WTC11 (cell line): ENCODE data around the gene EZR. TPM values are rescaled to one million over a fixed set of nuclear protein-coding genes. Genes with fewer than 3 reads are reported as not detected.

Source experiments
- ATAC-seq: fragments of 200-7000 bp; cut with Tn5 transposase; 2 replicates; pipeline ENCODE4 v1.10.0; 2021; ENCODE audit warnings: mild to moderate bottlenecking, moderate library complexity
- CTCF ChIA-PET: fragments of 300-600 bp; sonication (Branson Sonifier 250); formaldehyde crosslinking; loops from one replicate; lab custom pipeline; 2021; ENCODE audit warnings: antibody characterized with exemption; lab: Charles Lee
- POLR2A ChIA-PET: fragments of 350-600 bp; sonication (Branson Sonifier 250); formaldehyde crosslinking; loops from one replicate; lab custom pipeline; 2021; ENCODE audit warnings: antibody characterized with exemption; lab: Charles Lee
- DNase-seq: peaks from one replicate; pipeline ENCODE4 v3.0.0; 2021; ENCODE audit warnings: low spot score
- H3K27ac Mint-ChIP-seq: 2 replicates; pipeline ENCODE4 v1.8.0; 2021; ENCODE audit warnings: mixed read lengths
- H3K27me3 Mint-ChIP-seq: 2 replicates; pipeline ENCODE4 v1.8.0; 2021; ENCODE audit warnings: low read depth, mild to moderate bottlenecking, moderate library complexity, mixed read lengths
- H3K36me3 Mint-ChIP-seq: 2 replicates; pipeline ENCODE4 v1.8.0; 2021; ENCODE audit warnings: mixed read lengths
- H3K4me1 Mint-ChIP-seq: 2 replicates; pipeline ENCODE4 v1.8.0; 2022; ENCODE audit warnings: mixed read lengths
- H3K4me3 Mint-ChIP-seq: 2 replicates; pipeline ENCODE4 v1.8.0; 2021; ENCODE audit warnings: mild to moderate bottlenecking, moderate library complexity, mixed read lengths
- H3K9me3 Mint-ChIP-seq: 2 replicates; pipeline ENCODE4 v1.8.0; 2021; ENCODE audit warnings: mixed read lengths
- AFF4 ChIP-seq: sonication (generic); formaldehyde crosslinking; IDR thresholded peaks from 2 replicates; pipeline ENCODE4 v1.8.1; 2023; ENCODE audit warnings: mild to moderate bottlenecking, missing genetic modification reagents, borderline replicate concordance
- CBFB ChIP-seq: sonication (generic); formaldehyde crosslinking; IDR thresholded peaks from 2 replicates; pipeline ENCODE4 v1.8.1; 2022; ENCODE audit warnings: mild to moderate bottlenecking, low read depth, missing genetic modification reagents
- GABPB1 ChIP-seq: sonication (generic); formaldehyde crosslinking; IDR thresholded peaks from 2 replicates; pipeline ENCODE4 v1.8.1; 2023; ENCODE audit warnings: mild to moderate bottlenecking, missing genetic modification reagents
- HMGA2 ChIP-seq: fragments of 250-450 bp; sonication (Bioruptor Pico); IDR thresholded peaks from 2 replicates; pipeline ENCODE4 v1.4.0; 2021; ENCODE audit warnings: mild to moderate bottlenecking, moderate library complexity
- MAX ChIP-seq: sonication (generic); formaldehyde crosslinking; IDR thresholded peaks from 2 replicates; pipeline ENCODE4 v1.8.0; 2022; ENCODE audit warnings: mild to moderate bottlenecking, missing genetic modification reagents
- MXD4 ChIP-seq: fragments of 250-450 bp; sonication (Bioruptor Pico); IDR thresholded peaks from 2 replicates; pipeline ENCODE4 v1.8.0; 2021; ENCODE audit warnings: mild to moderate bottlenecking, moderate library complexity, borderline replicate concordance
- NR2C2 ChIP-seq: sonication (generic); formaldehyde crosslinking; IDR thresholded peaks from 2 replicates; pipeline ENCODE4 v1.8.0; 2022; ENCODE audit warnings: mild to moderate bottlenecking, missing genetic modification reagents
- NR3C1 ChIP-seq: sonication (generic); formaldehyde crosslinking; conservative IDR thresholded peaks from 2 replicates; pipeline ENCODE4 v1.8.1; 2023; ENCODE audit warnings: low read depth, mild to moderate bottlenecking, missing genetic modification reagents
- OVOL2 ChIP-seq: fragments of 250-450 bp; sonication (Bioruptor Pico); IDR thresholded peaks from 2 replicates; pipeline ENCODE4 v1.9.0; 2021; ENCODE audit warnings: mild to moderate bottlenecking, borderline replicate concordance
- PRRX2 ChIP-seq: fragments of 250-450 bp; sonication (Bioruptor Pico); IDR thresholded peaks from 2 replicates; pipeline ENCODE4 v1.8.0; 2021; ENCODE audit warnings: mild to moderate bottlenecking
- SOX15 ChIP-seq: fragments of 250-450 bp; sonication (Bioruptor Pico); IDR thresholded peaks from 2 replicates; pipeline ENCODE4 v1.9.0; 2021; ENCODE audit warnings: mild to moderate bottlenecking
- TCF7 ChIP-seq: sonication (generic); formaldehyde crosslinking; IDR thresholded peaks from 2 replicates; pipeline ENCODE4 v1.8.0; 2022; ENCODE audit warnings: mild to moderate bottlenecking, low read depth, missing genetic modification reagents, moderate library complexity
- ZNF232 ChIP-seq: sonication (generic); formaldehyde crosslinking; IDR thresholded peaks from 2 replicates; pipeline ENCODE4 v1.8.0; 2022; ENCODE audit warnings: mild to moderate bottlenecking, missing genetic modification reagents
- ZNF263 ChIP-seq: sonication (generic); formaldehyde crosslinking; IDR thresholded peaks from 2 replicates; pipeline ENCODE4 v1.8.1; 2022; ENCODE audit warnings: low read depth, mild to moderate bottlenecking, moderate library complexity, missing genetic modification reagents
- ZNF423 ChIP-seq: fragments of 250-450 bp; sonication (Bioruptor Pico); IDR thresholded peaks from 2 replicates; pipeline ENCODE4 v2.1.2; 2022; ENCODE audit warnings: mild to moderate bottlenecking, moderate library complexity
- ZNF425 ChIP-seq: fragments of 250-450 bp; sonication (Bioruptor Pico); conservative IDR thresholded peaks from 2 replicates; pipeline ENCODE4 v1.9.0; 2021; ENCODE audit warnings: mild to moderate bottlenecking
- total RNA-seq: library from RNA; stranded (reverse); gene quantifications from 3 replicates; pipeline ENCODE4 v1.2.3, GENCODE V29; 2021
- TF ChIP-seq, protein P1 (sequence below): sonication (generic); formaldehyde crosslinking; IDR thresholded peaks from 2 replicates; pipeline ENCODE4 v1.8.0; 2022; ENCODE audit warnings: mild to moderate bottlenecking, missing genetic modification reagents
- TF ChIP-seq, protein P2 (sequence below): sonication (generic); formaldehyde crosslinking; IDR thresholded peaks from 2 replicates; pipeline ENCODE4 v1.8.1; 2023; ENCODE audit warnings: mild to moderate bottlenecking, missing genetic modification reagents, moderate library complexity
- TF ChIP-seq, protein P3 (sequence below): sonication (generic); formaldehyde crosslinking; IDR thresholded peaks from 2 replicates; pipeline ENCODE4 v1.8.0; 2023; ENCODE audit warnings: mild to moderate bottlenecking, missing genetic modification reagents
- TF ChIP-seq, protein P4 (sequence below): sonication (generic); formaldehyde crosslinking; IDR thresholded peaks from 2 replicates; pipeline ENCODE4 v1.8.1; 2022; ENCODE audit warnings: low read depth, missing genetic modification reagents, borderline replicate concordance

EZR gene
- total RNA-seq, 1 experiment from 2014 or later: 215 TPM

DNA sequence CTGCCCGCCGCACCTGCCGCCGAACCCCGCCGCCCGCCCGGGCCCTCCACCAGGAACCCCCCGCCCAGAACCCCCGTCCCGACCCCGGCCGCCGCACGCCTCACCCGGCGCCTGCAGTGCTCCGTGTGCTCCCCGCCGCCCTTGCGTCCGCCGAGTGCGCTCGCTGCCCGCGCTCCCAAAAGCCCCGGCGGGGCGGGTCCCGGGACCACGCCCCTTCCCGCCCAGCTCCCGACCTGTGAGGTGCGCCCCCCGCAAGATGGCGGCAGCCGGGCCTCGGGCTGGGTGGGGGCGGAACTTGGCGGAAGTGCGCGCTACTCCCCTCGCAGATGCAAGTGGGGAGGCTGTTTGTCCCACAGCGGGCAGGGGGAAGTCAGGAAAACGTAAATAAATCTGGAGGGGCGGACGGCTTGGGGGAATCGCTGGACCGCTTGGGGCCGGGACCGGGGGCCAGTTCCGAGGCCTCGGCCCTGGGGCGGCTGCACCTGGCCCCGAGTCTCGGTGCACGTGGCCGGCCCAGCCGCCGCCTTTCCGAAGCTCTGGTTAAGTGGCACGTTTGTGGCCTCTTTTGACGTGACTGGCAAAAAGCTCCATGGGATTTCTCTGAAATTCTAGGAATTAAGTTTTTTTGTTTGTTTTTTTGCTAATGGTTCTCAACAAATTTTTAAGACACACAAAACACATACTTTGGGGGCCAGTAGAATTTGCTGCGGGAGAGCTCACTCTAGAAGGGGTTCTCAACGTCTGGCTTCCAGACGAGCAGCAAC, at the start of gene EZR (continued):
- TF ChIP-seq CBFB (CRISPR knock-in tag): no peak
- TF ChIP-seq OVOL2: no peak
- TF ChIP-seq, protein P1, sequence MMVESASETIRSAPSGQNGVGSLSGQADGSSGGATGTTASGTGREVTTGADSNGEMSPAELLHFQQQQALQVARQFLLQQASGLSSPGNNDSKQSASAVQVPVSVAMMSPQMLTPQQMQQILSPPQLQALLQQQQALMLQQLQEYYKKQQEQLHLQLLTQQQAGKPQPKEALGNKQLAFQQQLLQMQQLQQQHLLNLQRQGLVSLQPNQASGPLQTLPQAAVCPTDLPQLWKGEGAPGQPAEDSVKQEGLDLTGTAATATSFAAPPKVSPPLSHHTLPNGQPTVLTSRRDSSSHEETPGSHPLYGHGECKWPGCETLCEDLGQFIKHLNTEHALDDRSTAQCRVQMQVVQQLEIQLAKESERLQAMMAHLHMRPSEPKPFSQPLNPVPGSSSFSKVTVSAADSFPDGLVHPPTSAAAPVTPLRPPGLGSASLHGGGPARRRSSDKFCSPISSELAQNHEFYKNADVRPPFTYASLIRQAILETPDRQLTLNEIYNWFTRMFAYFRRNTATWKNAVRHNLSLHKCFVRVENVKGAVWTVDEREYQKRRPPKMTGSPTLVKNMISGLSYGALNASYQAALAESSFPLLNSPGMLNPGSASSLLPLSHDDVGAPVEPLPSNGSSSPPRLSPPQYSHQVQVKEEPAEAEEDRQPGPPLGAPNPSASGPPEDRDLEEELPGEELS (CRISPR knock-in tag): peak; percentile 95
- TF ChIP-seq ZNF423 (CRISPR knock-in tag): no peak
- TF ChIP-seq AFF4 (CRISPR knock-in tag): peak; percentile 99
- TF ChIP-seq, protein P2, sequence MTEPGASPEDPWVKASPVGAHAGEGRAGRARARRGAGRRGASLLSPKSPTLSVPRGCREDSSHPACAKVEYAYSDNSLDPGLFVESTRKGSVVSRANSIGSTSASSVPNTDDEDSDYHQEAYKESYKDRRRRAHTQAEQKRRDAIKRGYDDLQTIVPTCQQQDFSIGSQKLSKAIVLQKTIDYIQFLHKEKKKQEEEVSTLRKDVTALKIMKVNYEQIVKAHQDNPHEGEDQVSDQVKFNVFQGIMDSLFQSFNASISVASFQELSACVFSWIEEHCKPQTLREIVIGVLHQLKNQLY (CRISPR knock-in tag): peak; percentile 15; the same call in 1 of the 2 replicates
- no peak for TF ChIP-seq ZNF425
- TF ChIP-seq, protein P3, sequence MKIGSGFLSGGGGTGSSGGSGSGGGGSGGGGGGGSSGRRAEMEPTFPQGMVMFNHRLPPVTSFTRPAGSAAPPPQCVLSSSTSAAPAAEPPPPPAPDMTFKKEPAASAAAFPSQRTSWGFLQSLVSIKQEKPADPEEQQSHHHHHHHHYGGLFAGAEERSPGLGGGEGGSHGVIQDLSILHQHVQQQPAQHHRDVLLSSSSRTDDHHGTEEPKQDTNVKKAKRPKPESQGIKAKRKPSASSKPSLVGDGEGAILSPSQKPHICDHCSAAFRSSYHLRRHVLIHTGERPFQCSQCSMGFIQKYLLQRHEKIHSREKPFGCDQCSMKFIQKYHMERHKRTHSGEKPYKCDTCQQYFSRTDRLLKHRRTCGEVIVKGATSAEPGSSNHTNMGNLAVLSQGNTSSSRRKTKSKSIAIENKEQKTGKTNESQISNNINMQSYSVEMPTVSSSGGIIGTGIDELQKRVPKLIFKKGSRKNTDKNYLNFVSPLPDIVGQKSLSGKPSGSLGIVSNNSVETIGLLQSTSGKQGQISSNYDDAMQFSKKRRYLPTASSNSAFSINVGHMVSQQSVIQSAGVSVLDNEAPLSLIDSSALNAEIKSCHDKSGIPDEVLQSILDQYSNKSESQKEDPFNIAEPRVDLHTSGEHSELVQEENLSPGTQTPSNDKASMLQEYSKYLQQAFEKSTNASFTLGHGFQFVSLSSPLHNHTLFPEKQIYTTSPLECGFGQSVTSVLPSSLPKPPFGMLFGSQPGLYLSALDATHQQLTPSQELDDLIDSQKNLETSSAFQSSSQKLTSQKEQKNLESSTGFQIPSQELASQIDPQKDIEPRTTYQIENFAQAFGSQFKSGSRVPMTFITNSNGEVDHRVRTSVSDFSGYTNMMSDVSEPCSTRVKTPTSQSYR: peak; percentile 93; the same call in 1 of the 2 replicates

- Mint-ChIP-seq H3K27ac (no peak overlapping the region; the same call in 1 of the 2 replicates), H3K9me3 (peaks cover 14% of the 10 kb centered on the region), H3K4me1 (peaks cover 47% of the 10 kb centered on the region), H3K27me3 (peaks cover 23% of the 10 kb centered on the region), H3K4me3 (no peak overlapping the region), H3K36me3 (peaks cover 6% of the 10 kb centered on the region)
- ATAC-seq (no peak), DNase-seq (no peak)
- ChIA-PET CTCF (interaction anchor here (1.6 to 1.9 kb wide), 2 partner anchors 91 to 132 kb away, joined by 6 to 7 read pairs; partner anchors contain the start of gene RSPH3), POLR2A (interaction anchor here (1.4 to 2.7 kb wide), 2 partner anchors 42 to 52 kb away, joined by 3 to 12 read pairs; no protein-coding TSS in a partner anchor)
- TF ChIP-seq PRRX2 (CRISPR knock-in tag): no peak
- TF ChIP-seq MAX: no peak
- no peak for TF ChIP-seq ZNF232 (CRISPR knock-in tag)
- no peak for TF ChIP-seq ZNF263 (CRISPR knock-in tag)
- TF ChIP-seq, protein P4, sequence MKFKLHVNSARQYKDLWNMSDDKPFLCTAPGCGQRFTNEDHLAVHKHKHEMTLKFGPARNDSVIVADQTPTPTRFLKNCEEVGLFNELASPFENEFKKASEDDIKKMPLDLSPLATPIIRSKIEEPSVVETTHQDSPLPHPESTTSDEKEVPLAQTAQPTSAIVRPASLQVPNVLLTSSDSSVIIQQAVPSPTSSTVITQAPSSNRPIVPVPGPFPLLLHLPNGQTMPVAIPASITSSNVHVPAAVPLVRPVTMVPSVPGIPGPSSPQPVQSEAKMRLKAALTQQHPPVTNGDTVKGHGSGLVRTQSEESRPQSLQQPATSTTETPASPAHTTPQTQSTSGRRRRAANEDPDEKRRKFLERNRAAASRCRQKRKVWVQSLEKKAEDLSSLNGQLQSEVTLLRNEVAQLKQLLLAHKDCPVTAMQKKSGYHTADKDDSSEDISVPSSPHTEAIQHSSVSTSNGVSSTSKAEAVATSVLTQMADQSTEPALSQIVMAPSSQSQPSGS: no peak
- no peak for TF ChIP-seq HMGA2 (CRISPR knock-in tag)
- no peak for TF ChIP-seq NR2C2 (CRISPR knock-in tag)
- no peak for TF ChIP-seq SOX15 (CRISPR knock-in tag)
- TF ChIP-seq TCF7 (CRISPR knock-in tag): no peak
- TF ChIP-seq MXD4 (CRISPR knock-in tag): no peak
- no peak for TF ChIP-seq NR3C1 (CRISPR knock-in tag)
- TF ChIP-seq GABPB1: no peak
- TF ChIP-seq ZNF425: no peak
Observed at GRCh38 chr6:158868122-158868480, 48.9 kb upstream of the EZR start.
